HFFc6 (cell line): Measurements from ENCODE around the gene MFAP4. TPM values are rescaled to one million over a fixed set of nuclear protein-coding genes. Genes with fewer than 3 reads are reported as not detected.

Source experiments
- DNase-seq: peaks from one replicate; pipeline ENCODE4 v3.0.0-alpha.2; 2018
- H3K27ac Mint-ChIP-seq: 2 replicates; pipeline ENCODE4 v1.8.0; 2020; ENCODE audit warnings: mild to moderate bottlenecking, mixed read lengths
- H3K27me3 Mint-ChIP-seq: 2 replicates; pipeline ENCODE4 v1.8.0; 2021; ENCODE audit warnings: mild to moderate bottlenecking, moderate library complexity, mixed read lengths; ENCODE audit not compliant: insufficient read depth
- H3K36me3 Mint-ChIP-seq: 2 replicates; pipeline ENCODE4 v1.8.0; 2021; ENCODE audit warnings: low read depth, mixed read lengths
- H3K4me1 Mint-ChIP-seq: 2 replicates; pipeline ENCODE4 v1.8.0; 2020; ENCODE audit warnings: low read depth, mixed read lengths
- H3K4me3 Mint-ChIP-seq: 2 replicates; pipeline ENCODE4 v1.8.0; 2020; ENCODE audit warnings: mild to moderate bottlenecking, moderate library complexity, mixed read lengths
- H3K9me3 Mint-ChIP-seq: 2 replicates; pipeline ENCODE4 v1.8.0; 2020; ENCODE audit warnings: mild to moderate bottlenecking, mixed read lengths
- CTCF ChIP-seq: fragments of 200-600 bp; sonication (generic); IDR thresholded peaks from 2 replicates; pipeline ENCODE4 v1.5.0; 2021; ENCODE audit warnings: antibody characterized with exemption, mild to moderate bottlenecking
- total RNA-seq, 6 experiments: library from RNA; stranded (reverse); fragmentation: NEBNext Ultra II Directional; extraction: Animal tissue kit (Norgen Biotek cat#: 25700); gene quantifications; 2 replicates in 1 of 6; 3 replicates in 5 of 6; pipeline ENCODE4 v1.2.3, GENCODE V29; 2021

Gene MFAP4
- total RNA-seq, 6 experiments from 2014 or later: 17.7 to 46.5 (median 22.0) TPM

GRCh38 chr17:19387921-19388521, 1.0 kb upstream of the MFAP4 start:
- peaks cover 8% of the 10 kb centered on the region; the same call in 1 of the 2 replicates for H3K36me3 Mint-ChIP-seq
- peak overlapping the region; percentile 95 for H3K27ac Mint-ChIP-seq
- peak; percentile 83 for DNase-seq
- TF ChIP-seq CTCF: no peak
- peaks cover 4% of the 10 kb centered on the region; the same call in 1 of the 2 replicates for H3K27me3 Mint-ChIP-seq
- peak overlapping the region; percentile 75 for H3K4me3 Mint-ChIP-seq
- no peaks in the 10 kb centered on the region for H3K9me3 Mint-ChIP-seq
- H3K4me1 Mint-ChIP-seq: peaks cover 61% of the 10 kb centered on the region

DNA sequence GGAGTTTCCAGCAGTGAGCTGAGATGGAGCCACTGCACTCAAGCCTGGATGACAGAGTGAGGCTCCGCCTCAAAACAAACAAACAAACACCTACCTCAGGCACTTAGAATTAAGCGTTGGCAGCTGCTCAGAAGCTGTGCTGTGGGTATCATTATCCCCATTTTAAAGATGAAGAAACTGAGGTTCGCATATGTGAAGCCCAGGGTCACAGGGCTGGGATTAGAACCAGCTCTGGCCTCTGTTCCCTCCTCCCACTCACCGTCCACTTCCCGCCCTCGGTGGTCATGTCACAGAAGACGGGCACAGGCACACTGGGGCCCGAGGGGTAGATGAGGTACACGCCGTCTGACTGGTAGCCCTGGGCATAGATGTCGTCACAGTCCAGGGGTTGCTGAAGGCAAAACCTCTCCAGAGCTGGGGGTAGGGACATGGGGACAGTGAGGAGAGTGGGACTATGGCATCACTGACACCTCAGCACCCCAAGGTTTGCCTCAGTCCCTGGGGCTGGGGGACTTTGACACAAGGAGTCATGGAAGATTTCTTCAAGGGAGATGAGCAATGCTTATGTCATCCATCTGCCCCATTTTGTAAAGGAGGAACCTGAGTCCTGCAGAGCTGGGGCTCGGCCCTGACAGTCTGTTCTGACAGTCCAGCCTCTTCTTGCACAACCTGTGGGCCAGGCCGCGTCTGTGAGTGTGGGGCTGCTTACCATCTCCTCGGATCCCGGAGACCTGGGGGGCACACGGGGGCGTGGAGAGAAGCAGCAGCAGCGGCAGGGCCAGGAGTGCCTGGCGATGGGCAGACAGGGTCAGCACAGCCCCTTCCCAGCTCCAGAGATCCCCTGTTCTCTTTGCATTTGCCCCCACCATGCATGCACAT, 700 bp downstream of the MFAP4 start:
- Mint-ChIP-seq H3K4me3 (peak overlapping the region; percentile 75), H3K9me3 (no peaks in the 10 kb centered on the region), H3K27me3 (peaks cover 1% of the 10 kb centered on the region; the same call in 1 of the 2 replicates), H3K4me1 (peaks cover 61% of the 10 kb centered on the region), H3K27ac (peak overlapping the region; percentile 95), H3K36me3 (peaks cover 8% of the 10 kb centered on the region; the same call in 1 of the 2 replicates)
- TF ChIP-seq CTCF: no peak
- DNase-seq: peak; percentile 95

GRCh38 chr17:19385521-19385983, 1.4 kb downstream of the MFAP4 start:
- Mint-ChIP-seq H3K36me3 (peaks cover 11% of the 10 kb centered on the region), H3K9me3 (no peaks in the 10 kb centered on the region), H3K27ac (peak overlapping the region; percentile 95), H3K27me3 (peaks cover 1% of the 10 kb centered on the region; the same call in 1 of the 2 replicates), H3K4me3 (0 out of 2 replicates have a peak overlapping the region, but pooled peaks have one; percentile 9), H3K4me1 (peaks cover 61% of the 10 kb centered on the region)
- TF ChIP-seq CTCF: no peak
- no peak for DNase-seq

GRCh38 chr17:19384723-19385391, 2.1 kb downstream of the MFAP4 start:
- peak overlapping the region; percentile 9; the same call in 1 of the 2 replicates for H3K4me3 Mint-ChIP-seq
- H3K27me3 Mint-ChIP-seq: no peaks in the 10 kb centered on the region
- H3K36me3 Mint-ChIP-seq: peaks cover 15% of the 10 kb centered on the region
- no peak for TF ChIP-seq CTCF
- no peaks in the 10 kb centered on the region for H3K9me3 Mint-ChIP-seq
- H3K27ac Mint-ChIP-seq: peak overlapping the region; percentile 95
- H3K4me1 Mint-ChIP-seq: peaks cover 67% of the 10 kb centered on the region
- DNase-seq: peak; percentile 46

- DNase-seq: no peak
- Mint-ChIP-seq H3K27me3 (no peaks in the 10 kb centered on the region), H3K4me1 (peaks cover 67% of the 10 kb centered on the region), H3K27ac (peak overlapping the region; percentile 95), H3K9me3 (no peaks in the 10 kb centered on the region), H3K36me3 (peaks cover 24% of the 10 kb centered on the region), H3K4me3 (peak overlapping the region; percentile 2; the same call in 1 of the 2 replicates)
- TF ChIP-seq CTCF: peak; percentile 12; the same call in 1 of the 2 replicates
Observed at GRCh38 chr17:19383681-19384470, 3.1 kb downstream of the MFAP4 start.
